ENCODE results near the gene FOXK1.

DNA sequence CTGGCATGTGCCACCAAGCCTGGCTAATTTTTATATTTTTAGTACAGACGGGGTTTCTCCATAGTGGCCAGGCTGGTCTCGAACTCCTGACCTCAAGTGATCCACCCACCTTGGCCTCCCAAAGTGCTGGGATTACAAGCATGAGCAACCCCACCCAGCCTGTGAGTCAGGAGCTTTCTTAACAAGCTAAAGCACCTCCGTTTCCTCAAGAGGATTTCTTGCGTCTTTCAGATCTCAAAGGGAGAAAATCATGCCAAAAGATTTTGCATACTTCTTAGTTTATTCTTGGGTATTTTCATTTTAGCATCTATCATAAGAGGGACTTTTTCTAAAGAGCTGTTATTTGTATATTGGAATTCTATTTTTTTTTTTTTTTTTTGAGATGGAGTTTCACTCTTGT lies 47.9 kb upstream of the FOXK1 start:
- TF ChIP-seq HNRNPL (IDR thresholded peaks at IDR 0.05; ENCODE audit: low read depth, low read length) (no peak), ZNF274 (IDR thresholded peaks at IDR 0.05; ENCODE audit: borderline replicate concordance, low read depth, low read length) (no peak), FOXM1 (IDR thresholded peaks at IDR 0.05; ENCODE audit: low read depth) (no peak), FOXM1 (CRISPR knock-in tag; IDR thresholded peaks at IDR 0.05; ENCODE audit: low read depth) (no peak), ZC3H8 (IDR thresholded peaks at IDR 0.05) (no peak), MYC (IDR thresholded peaks at IDR 0.05; ENCODE audit: low read depth, low read length) (no peak), MYC (CRISPR knock-in tag; IDR thresholded peaks at IDR 0.05; ENCODE audit: borderline replicate concordance, low read depth) (no peak)
- TF ChIP-seq, protein P1, sequence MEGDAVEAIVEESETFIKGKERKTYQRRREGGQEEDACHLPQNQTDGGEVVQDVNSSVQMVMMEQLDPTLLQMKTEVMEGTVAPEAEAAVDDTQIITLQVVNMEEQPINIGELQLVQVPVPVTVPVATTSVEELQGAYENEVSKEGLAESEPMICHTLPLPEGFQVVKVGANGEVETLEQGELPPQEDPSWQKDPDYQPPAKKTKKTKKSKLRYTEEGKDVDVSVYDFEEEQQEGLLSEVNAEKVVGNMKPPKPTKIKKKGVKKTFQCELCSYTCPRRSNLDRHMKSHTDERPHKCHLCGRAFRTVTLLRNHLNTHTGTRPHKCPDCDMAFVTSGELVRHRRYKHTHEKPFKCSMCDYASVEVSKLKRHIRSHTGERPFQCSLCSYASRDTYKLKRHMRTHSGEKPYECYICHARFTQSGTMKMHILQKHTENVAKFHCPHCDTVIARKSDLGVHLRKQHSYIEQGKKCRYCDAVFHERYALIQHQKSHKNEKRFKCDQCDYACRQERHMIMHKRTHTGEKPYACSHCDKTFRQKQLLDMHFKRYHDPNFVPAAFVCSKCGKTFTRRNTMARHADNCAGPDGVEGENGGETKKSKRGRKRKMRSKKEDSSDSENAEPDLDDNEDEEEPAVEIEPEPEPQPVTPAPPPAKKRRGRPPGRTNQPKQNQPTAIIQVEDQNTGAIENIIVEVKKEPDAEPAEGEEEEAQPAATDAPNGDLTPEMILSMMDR (IDR thresholded peaks at IDR 0.05 in 2 of 3, conservative IDR thresholded peaks at IDR 0.05 in 1 of 3; ENCODE audit: insufficient read depth in 2 of 3, low read depth in 1 of 3, low read length in 3 of 3), result no peak

All from K562 (cell line).